OCI-LY1 (cell line): ENCODE measurements around the gene CAMKK1.

ENCODE experiments used
- EZH2 ChIP-seq: fragments of 200-600 bp; sonication (generic), shearing (Covaris generic); IDR thresholded peaks from 2 replicates; pipeline ENCODE4 v1.8.0; 2017; ENCODE audit warnings: borderline replicate concordance, mixed run types, mild to moderate bottlenecking, antibody characterized with exemption, low read length, moderate library complexity, mixed read lengths
- TF ChIP-seq, protein P1 (sequence below): fragments of 200-600 bp; sonication (generic), shearing (Covaris generic); IDR thresholded peaks from 2 replicates; pipeline ENCODE4 v1.5.1; 2017; ENCODE audit warnings: mild to moderate bottlenecking, antibody characterized with exemption, low read length, moderate library complexity, mixed read lengths

DNA sequence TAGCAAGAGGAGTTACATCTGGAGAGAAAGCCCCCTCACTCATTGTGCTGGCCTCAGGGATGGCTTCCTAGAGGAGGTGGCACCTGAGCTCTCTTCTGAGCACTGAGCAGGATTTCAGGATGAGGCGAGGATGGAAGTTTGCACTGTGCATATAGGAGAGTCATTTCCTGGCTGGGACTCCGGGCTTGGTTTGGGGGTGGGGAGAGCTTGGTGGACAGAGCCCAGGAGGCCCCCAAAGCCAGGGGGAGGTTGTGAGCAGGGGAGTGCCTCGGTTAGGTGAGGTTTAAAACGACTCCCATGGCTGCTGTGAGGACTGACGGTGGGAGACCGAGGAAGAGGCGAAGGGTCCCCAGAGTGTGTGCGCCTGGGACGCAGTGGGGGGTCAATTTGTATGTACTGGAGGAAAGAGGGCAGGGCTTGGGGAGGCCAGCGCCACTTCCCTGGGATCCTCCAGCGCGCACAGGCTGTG lies 1.2 kb downstream of the CAMKK1 start:
- TF ChIP-seq, protein P1, sequence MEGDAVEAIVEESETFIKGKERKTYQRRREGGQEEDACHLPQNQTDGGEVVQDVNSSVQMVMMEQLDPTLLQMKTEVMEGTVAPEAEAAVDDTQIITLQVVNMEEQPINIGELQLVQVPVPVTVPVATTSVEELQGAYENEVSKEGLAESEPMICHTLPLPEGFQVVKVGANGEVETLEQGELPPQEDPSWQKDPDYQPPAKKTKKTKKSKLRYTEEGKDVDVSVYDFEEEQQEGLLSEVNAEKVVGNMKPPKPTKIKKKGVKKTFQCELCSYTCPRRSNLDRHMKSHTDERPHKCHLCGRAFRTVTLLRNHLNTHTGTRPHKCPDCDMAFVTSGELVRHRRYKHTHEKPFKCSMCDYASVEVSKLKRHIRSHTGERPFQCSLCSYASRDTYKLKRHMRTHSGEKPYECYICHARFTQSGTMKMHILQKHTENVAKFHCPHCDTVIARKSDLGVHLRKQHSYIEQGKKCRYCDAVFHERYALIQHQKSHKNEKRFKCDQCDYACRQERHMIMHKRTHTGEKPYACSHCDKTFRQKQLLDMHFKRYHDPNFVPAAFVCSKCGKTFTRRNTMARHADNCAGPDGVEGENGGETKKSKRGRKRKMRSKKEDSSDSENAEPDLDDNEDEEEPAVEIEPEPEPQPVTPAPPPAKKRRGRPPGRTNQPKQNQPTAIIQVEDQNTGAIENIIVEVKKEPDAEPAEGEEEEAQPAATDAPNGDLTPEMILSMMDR: no peak
- no peak for TF ChIP-seq EZH2
